Neural cell (in vitro differentiated cells): Measurements from ENCODE around the gene DISP3.

Experiments
- EP300 ChIP-seq: fragments of 450-650 bp; conservative IDR thresholded peaks from 2 replicates; pipeline ENCODE4 v1.6.1; 2014; ENCODE audit warnings: antibody characterized with exemption, mild to moderate bottlenecking, moderate library complexity; ENCODE audit not compliant: poor library complexity, severe bottlenecking
- EZH2 ChIP-seq: fragments of 200-600, 300-800 bp; shearing (Covaris generic), sonication (generic); IDR thresholded peaks from 2 replicates; pipeline ENCODE4 v1.6.1; 2014; ENCODE audit warnings: antibody characterized with exemption, low read length, borderline replicate concordance, mild to moderate bottlenecking; ENCODE audit not compliant: insufficient read depth, poor library complexity, severe bottlenecking
- POLR2AphosphoS5 ChIP-seq: IDR thresholded peaks from 2 replicates; pipeline ENCODE4 v1.6.1; 2012
- RAD21 ChIP-seq: fragments of 450-650 bp; conservative IDR thresholded peaks from 2 replicates; pipeline ENCODE4 v1.6.1; 2014; ENCODE audit warnings: antibody characterized with exemption, mild to moderate bottlenecking, moderate library complexity
- SMC3 ChIP-seq: fragments of 450-650 bp; conservative IDR thresholded peaks from 2 replicates; pipeline ENCODE4 v1.6.1; 2014; ENCODE audit warnings: antibody characterized with exemption, mild to moderate bottlenecking, moderate library complexity; ENCODE audit not compliant: poor library complexity
- TF ChIP-seq, protein P1 (sequence below): fragments of 450-650 bp; IDR thresholded peaks from 2 replicates; pipeline ENCODE4 v1.5.1; 2014; ENCODE audit warnings: antibody characterized with exemption, mild to moderate bottlenecking, moderate library complexity; ENCODE audit not compliant: poor library complexity, severe bottlenecking

DNA sequence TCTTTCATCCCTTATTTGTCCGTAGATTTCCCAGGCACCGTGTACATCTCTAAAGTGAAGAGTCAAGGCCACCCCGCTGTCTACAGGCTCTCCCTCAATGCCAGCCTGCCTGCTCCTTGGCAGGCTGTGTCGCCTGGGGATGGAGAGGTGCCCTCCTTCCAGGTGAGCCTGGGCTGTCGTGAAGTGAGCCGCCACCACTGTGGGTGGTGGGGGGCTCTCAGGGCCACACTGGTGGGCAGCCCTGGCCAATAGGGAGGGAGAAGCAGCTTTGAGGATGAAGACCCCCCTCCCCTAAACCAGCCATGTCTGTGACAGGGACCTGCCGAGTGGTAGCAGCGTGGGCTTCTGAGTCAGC, 46.2 kb downstream of the DISP3 start:
- TF ChIP-seq, protein P1, sequence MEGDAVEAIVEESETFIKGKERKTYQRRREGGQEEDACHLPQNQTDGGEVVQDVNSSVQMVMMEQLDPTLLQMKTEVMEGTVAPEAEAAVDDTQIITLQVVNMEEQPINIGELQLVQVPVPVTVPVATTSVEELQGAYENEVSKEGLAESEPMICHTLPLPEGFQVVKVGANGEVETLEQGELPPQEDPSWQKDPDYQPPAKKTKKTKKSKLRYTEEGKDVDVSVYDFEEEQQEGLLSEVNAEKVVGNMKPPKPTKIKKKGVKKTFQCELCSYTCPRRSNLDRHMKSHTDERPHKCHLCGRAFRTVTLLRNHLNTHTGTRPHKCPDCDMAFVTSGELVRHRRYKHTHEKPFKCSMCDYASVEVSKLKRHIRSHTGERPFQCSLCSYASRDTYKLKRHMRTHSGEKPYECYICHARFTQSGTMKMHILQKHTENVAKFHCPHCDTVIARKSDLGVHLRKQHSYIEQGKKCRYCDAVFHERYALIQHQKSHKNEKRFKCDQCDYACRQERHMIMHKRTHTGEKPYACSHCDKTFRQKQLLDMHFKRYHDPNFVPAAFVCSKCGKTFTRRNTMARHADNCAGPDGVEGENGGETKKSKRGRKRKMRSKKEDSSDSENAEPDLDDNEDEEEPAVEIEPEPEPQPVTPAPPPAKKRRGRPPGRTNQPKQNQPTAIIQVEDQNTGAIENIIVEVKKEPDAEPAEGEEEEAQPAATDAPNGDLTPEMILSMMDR: no peak
- TF ChIP-seq EP300 (no peak), SMC3 (no peak), POLR2AphosphoS5 (no peak), EZH2 (no peak), RAD21 (no peak)
